ENCODE measurements around the gene TMEM108. TPM values are rescaled to one million over a fixed set of nuclear protein-coding genes. Genes with fewer than 3 reads are reported as not detected.

The TMEM108 gene
- total RNA-seq, 1 experiment from 2014 or later: not detected

DNA sequence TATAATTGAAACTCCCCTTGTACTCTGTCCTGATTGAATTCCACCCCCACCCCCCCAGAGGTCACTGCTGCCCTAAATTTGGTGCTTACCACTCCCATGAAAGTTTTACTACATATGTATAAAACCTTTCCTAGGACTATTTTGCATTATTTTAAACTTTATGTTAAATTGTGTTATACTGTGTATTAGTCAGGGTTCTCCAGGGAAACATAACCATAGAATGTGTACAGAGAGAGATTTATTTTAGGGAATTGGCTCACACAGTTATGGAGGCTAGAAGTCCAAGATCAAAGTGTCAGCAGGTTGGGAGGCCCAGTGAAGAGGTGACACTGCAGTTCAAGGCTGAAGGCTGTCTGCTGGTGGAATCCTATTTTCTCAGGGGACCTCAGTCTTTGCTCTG, 390.9 kb downstream of the TMEM108 start:
- H3K4me3 Mint-ChIP-seq (ENCODE audit: unreplicated experiment): no peak overlapping the region
- H3K4me1 Mint-ChIP-seq (ENCODE audit: insufficient read depth, unreplicated experiment): no peaks in the 10 kb centered on the region
- no TSS peak for BruUV-seq (replicated peaks)
- TF ChIP-seq, protein P1, sequence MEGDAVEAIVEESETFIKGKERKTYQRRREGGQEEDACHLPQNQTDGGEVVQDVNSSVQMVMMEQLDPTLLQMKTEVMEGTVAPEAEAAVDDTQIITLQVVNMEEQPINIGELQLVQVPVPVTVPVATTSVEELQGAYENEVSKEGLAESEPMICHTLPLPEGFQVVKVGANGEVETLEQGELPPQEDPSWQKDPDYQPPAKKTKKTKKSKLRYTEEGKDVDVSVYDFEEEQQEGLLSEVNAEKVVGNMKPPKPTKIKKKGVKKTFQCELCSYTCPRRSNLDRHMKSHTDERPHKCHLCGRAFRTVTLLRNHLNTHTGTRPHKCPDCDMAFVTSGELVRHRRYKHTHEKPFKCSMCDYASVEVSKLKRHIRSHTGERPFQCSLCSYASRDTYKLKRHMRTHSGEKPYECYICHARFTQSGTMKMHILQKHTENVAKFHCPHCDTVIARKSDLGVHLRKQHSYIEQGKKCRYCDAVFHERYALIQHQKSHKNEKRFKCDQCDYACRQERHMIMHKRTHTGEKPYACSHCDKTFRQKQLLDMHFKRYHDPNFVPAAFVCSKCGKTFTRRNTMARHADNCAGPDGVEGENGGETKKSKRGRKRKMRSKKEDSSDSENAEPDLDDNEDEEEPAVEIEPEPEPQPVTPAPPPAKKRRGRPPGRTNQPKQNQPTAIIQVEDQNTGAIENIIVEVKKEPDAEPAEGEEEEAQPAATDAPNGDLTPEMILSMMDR (IDR thresholded peaks at IDR 0.05; ENCODE audit: unreplicated experiment): no peak
- H3K27ac Mint-ChIP-seq (ENCODE audit: low read depth, unreplicated experiment): no peak overlapping the region
- POLR2A ChIA-PET: no interaction called here
- intact Hi-C loops (cut with micrococcal nuclease): no loop called here
- no peaks in the 10 kb centered on the region for H3K9me3 Mint-ChIP-seq (ENCODE audit: unreplicated experiment)
- no peaks in the 10 kb centered on the region for H3K36me3 Mint-ChIP-seq (ENCODE audit: insufficient read depth, unreplicated experiment)
- no peaks in the 10 kb centered on the region for H3K27me3 Mint-ChIP-seq (ENCODE audit: insufficient read depth, unreplicated experiment)
- CTCF ChIA-PET: no interaction called here
- DNase-seq (ENCODE audit: unreplicated experiment): no peak

DNA sequence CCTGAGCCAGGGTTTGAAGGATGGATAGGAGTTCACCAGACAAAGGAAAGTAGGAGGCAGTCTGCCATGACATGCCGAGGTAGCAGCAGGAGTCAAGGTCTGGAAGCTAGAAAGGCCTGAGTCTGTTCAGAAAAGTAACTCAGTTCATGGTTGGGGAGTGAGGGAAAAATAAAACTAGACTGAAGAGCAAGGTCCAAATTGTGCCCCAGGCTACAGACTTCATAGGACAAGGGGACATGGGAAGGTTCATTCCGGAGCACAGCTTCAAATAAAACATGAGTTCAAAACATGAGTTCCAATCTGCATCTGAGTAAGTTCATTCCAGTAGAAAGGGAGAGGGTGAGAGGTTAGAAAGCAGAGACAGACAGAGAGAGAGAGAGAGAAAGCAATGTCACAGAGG, 401.4 kb downstream of the TMEM108 start:
- H3K36me3 Mint-ChIP-seq (ENCODE audit: insufficient read depth, unreplicated experiment): no peaks in the 10 kb centered on the region
- intact Hi-C loops (cut with micrococcal nuclease): no loop called here
- no peak overlapping the region for H3K27ac Mint-ChIP-seq (ENCODE audit: low read depth, unreplicated experiment)
- H3K27me3 Mint-ChIP-seq (ENCODE audit: insufficient read depth, unreplicated experiment): no peaks in the 10 kb centered on the region
- no peak overlapping the region for H3K4me3 Mint-ChIP-seq (ENCODE audit: unreplicated experiment)
- peaks cover 21% of the 10 kb centered on the region for H3K4me1 Mint-ChIP-seq (ENCODE audit: insufficient read depth, unreplicated experiment)
- peaks cover 7% of the 10 kb centered on the region for H3K9me3 Mint-ChIP-seq (ENCODE audit: unreplicated experiment)
- no TSS peak for BruUV-seq (replicated peaks)
- ChIA-PET POLR2A (no interaction called here), CTCF (interaction anchor here (1.1 to 1.3 kb wide), 2 partner anchors 139 to 709 kb away, joined by 3 to 4 read pairs; no protein-coding TSS in a partner anchor)
- no peak for DNase-seq (ENCODE audit: unreplicated experiment)
- TF ChIP-seq, protein P1 (IDR thresholded peaks at IDR 0.05; ENCODE audit: unreplicated experiment): no peak

DNA sequence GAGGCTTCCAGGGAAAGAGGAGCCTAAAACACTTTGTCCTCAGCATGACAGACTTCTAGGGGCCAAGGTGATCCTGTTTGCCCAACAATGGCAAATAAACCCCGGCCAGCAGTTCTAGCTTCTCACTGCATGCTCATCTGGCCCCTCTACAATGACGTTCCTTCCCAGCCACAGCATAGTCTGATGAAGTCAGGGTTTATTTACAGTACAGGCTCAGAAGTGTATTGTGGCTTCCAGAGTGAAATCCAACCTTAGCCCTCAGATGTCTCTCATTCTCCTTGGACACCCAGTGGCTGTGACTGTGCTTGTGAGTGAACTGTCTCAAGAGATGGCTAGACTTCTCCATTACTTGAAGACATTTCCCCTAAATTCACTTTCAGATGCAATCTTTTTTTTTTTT, 402.5 kb downstream of the TMEM108 start:
- no peaks in the 10 kb centered on the region for H3K27me3 Mint-ChIP-seq (ENCODE audit: insufficient read depth, unreplicated experiment)
- H3K4me3 Mint-ChIP-seq (ENCODE audit: unreplicated experiment): no peak overlapping the region
- H3K9me3 Mint-ChIP-seq (ENCODE audit: unreplicated experiment): peaks cover 7% of the 10 kb centered on the region
- TF ChIP-seq, protein P1 (IDR thresholded peaks at IDR 0.05; ENCODE audit: unreplicated experiment): no peak
- no peaks in the 10 kb centered on the region for H3K36me3 Mint-ChIP-seq (ENCODE audit: insufficient read depth, unreplicated experiment)
- no TSS peak for BruUV-seq (replicated peaks)
- no peak for DNase-seq (ENCODE audit: unreplicated experiment)
- intact Hi-C loops (cut with micrococcal nuclease): loop anchor here (10.0 kb wide), 1 partner anchor 364 kb away; the partner anchor contains the start of gene SRPRB
- POLR2A ChIA-PET: no interaction called here
- peaks cover 24% of the 10 kb centered on the region for H3K4me1 Mint-ChIP-seq (ENCODE audit: insufficient read depth, unreplicated experiment)
- CTCF ChIA-PET: interaction anchor here (1.3 kb wide), 1 partner anchor 138 kb away, joined by 4 read pairs; no protein-coding TSS in a partner anchor
- no peak overlapping the region for H3K27ac Mint-ChIP-seq (ENCODE audit: low read depth, unreplicated experiment)

DNA sequence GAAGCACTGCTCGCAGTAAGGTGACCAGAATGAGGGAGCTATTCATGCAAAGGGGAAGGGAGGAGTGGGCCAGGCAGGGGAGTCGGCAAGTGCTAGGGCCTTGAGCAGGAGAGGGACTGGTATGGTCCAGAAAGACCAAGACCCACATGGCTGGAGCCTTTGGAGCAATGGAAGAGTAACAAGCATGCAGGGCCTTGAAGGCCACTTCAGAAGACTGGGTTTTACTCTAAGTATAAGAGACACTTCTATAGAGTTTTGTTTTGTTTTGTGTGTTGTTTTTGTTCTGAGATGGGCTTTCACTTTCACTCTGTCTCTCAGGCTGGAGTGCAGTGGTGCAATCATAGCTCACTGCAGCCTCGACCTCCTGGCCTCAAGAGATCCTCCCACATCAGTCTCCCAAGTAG, 403.7 kb downstream of the TMEM108 start:
- intact Hi-C loops (cut with micrococcal nuclease): loop anchor here (10.0 kb wide), 1 partner anchor 363 kb away; the partner anchor contains the start of gene SRPRB
- no peaks in the 10 kb centered on the region for H3K36me3 Mint-ChIP-seq (ENCODE audit: insufficient read depth, unreplicated experiment)
- TF ChIP-seq, protein P1 (IDR thresholded peaks at IDR 0.05; ENCODE audit: unreplicated experiment): no peak
- CTCF ChIA-PET: interaction anchor here (0.6 to 5.3 kb wide), 6 partner anchors 13 to 845 kb away, joined by 3 to 38 read pairs (median 6); no protein-coding TSS in a partner anchor
- no peaks in the 10 kb centered on the region for H3K27me3 Mint-ChIP-seq (ENCODE audit: insufficient read depth, unreplicated experiment)
- BruUV-seq (replicated peaks): no TSS peak
- no peak overlapping the region for H3K27ac Mint-ChIP-seq (ENCODE audit: low read depth, unreplicated experiment)
- peaks cover 24% of the 10 kb centered on the region for H3K4me1 Mint-ChIP-seq (ENCODE audit: insufficient read depth, unreplicated experiment)
- H3K4me3 Mint-ChIP-seq (ENCODE audit: unreplicated experiment): no peak overlapping the region
- H3K9me3 Mint-ChIP-seq (ENCODE audit: unreplicated experiment): peaks cover 7% of the 10 kb centered on the region
- no peak for DNase-seq (ENCODE audit: unreplicated experiment)
- POLR2A ChIA-PET: no interaction called here
